ENCODE results near the gene DENND5A.
"Not testable (repeated sequence)": the region's sequence is repeated elsewhere in the genome, so short reads cannot be mapped to it uniquely, and the experiment has no call there.

The DENND5A gene

GRCh38 chr11:9172389-9172788 lies 92.8 kb downstream of the DENND5A start:
- no peak for DNase-seq

DNA sequence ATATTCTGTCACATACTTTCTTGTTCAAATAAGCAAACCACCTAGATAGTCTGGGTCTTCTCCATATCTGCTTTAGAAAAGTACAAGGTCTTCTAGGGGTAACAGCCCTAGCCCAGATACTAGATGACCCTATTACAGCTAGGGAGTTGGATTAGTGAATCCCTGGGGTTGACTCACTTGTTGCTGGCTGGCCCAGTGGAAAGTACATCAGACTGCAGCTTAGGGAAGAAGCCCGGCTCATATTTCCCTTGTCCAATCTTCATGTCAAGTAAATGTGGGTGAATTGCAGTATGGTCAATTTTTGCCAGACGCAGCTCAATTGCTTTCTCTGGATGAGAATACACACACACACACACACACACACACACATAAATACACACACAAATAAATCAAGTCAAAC lies 94.7 kb downstream of the DENND5A start:
- no peak for DNase-seq

GRCh38 chr11:9169595-9170295 lies 95.4 kb downstream of the DENND5A start:
- no peak for DNase-seq

DNA sequence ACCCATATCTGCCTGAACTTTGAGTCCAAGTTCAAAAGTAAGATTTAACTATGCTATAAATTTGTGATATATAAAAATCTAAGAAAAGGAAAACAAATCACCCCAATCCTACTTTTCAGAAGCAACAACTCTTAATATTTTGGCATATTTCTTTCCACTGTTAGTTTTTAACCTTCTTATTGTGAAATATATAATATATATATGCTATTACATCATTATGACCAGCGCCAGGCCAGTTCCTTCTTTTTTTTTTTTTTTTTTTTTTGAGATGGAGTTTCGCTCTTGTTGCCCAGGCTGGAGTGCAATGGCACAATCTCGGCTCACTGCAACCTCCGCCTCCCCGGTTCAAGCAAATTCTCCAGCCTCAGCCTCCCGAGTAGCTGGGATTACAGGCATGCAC lies 103.2 kb downstream of the DENND5A start:
- DNase-seq = not testable (repeated sequence)

- DNase-seq = no peak
These were observed 105.0 kb downstream of the DENND5A start for GRCh38 chr11:9160166-9160565.

- no peak for DNase-seq
These were observed 106.2 kb downstream of the DENND5A start for GRCh38 chr11:9158898-9159391.

DNA sequence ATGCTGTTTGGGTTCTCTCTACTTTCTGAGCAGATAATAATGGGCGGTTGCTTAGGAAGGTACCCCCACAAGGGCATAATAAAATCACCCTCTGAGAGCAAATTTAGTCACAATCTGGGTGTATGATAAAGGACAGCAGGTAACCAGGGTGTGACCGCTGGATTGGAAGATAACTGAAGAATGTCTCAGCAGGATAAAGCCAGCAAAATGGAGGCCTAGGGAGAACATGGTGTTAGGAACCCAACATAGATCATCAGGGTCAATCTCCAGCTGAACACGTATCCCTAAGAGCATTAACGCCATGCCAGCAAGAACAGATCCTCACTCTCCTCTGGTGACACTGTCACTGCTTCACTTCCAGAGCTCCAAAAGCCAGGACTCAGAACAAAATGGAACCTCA lies 109.2 kb downstream of the DENND5A start:
- DNase-seq = no peak

DNA sequence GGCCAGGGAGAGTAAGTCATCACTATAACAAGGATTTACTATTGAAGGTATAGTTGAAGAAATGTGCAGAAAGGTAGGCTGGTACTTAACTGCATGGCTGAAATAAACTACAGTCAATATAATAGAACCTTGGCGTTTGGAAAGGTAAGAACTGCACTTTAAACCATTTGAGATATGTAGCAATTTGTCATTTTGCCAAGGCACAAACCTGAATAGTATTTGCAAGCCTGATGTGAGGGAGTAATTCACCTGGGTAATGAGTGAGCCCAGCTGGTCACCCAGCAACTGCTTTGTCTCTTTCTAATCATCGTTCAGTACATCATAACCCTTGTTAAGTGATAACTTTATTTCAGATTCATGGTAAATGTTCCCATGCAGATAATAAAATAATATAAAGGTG lies 111.5 kb downstream of the DENND5A start:
- DNase-seq = no peak

DNA sequence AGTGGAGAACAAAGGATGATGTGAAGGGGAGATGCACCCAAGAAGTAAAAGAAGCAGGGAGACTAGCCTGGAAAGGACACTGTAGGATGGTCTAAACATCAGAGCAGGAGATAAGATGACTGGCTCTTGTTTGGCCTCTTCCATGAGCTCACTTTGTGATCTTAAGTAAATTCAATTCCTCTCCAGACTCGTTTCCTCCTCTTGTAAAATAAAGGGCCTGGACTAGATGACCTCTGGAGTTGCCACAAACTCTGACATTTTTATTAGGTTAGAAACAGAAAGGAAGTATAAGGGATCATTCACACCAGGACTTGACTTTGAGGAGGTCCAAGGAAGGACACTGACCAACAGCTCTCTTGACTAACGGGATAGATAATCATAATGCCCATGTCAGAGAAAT lies 113.5 kb downstream of the DENND5A start:
- DNase-seq = no peak

DNA sequence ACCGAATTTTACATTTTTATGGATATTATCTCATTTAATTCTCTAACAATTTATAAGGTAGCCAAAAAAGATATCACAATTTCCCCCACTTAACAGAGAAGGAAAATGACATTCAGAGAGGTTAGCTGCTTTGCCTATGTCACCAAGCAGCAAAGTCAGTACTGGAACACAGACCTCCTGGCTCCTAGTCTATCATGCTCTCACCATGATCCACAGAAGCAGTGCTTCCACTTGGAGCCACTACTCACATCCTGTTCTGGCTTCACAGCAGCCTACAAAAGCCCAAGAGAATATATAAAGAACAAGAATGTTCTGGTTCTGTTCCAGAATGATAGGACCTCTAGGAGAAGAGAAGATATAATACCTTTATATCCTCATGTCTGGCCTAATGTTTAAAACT lies 114.2 kb downstream of the DENND5A start:
- no peak for DNase-seq

DNA sequence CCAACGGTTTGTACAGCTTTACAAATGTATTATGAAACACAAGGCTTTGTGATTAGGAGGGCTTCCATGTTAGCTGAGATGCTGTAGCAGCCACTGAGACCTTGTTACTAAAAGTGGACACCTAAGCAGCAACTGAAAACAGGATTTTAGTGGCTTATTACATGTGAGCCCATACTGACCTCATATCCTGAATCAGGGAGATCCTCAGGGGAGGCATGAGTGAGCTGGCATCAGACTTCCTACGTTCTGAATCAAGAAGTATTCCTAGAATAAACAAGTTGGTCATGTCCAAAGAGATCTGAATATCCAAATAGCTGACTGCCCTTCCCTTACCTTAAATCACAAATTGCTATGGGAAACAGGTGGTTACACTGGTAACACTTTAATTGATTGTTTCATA lies 114.6 kb downstream of the DENND5A start:
- no peak for DNase-seq

DNA sequence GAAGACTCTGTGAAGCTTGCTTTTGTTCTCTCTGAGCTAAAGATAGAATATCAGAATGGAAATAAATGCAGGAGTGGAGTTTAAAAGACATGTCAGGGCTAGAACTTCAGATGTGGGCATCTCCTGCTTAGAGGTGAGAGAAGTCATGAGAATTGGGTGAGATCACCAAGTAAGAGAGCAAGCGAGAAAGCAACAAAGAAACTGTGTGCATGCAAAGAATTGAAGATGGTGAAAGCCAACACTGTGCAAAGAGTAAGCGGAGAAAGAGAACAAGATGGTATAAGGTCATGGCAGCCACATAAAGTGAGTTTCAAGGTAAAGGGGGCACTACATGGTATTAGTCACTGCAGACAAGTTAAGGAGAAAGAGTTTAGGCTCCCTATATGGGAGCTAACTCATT lies 116.4 kb downstream of the DENND5A start:
- DNase-seq = no peak

DNA sequence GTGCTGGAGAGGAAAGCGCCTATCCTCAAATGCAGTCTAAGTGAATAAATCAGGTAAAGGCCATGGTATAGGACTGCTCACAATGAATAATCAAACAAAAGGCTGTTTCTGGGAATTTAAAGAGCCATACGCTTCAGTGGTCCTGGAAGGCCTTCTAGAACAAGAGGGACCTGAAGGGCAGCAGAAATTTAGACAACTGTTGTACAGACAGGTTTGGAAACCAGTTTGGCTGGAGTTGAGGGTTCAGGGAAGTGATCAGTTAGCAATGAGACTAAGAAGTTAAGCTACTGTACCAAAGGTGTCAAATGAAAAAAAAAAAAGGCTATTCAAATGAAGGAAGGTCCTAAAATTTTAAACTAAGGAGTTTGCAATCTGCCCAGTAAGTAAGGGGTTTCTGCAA lies 117.1 kb downstream of the DENND5A start:
- DNase-seq = no peak

DNA sequence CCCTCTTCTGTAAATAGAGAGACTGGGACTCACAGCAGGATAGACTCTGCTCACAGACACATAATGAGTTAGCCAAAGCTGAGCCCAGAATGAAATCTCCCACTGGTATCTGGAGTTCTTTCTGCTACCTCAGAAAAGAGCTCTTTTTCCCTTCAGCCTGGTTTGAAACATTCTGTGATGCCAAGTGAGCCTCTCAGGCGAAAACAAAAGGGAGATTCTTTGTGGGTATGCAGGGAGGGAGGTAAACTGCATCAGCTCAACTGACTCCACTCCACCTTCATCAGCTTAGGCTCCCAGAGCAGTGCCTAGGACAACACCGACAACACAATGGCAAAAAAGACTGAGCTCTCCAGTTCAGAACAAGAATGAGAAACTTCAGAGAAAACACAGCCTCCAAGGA lies 118.7 kb downstream of the DENND5A start:
- DNase-seq = no peak

- DNase-seq = no peak
These were observed 119.9 kb downstream of the DENND5A start for GRCh38 chr11:9145283-9145682.

GRCh38 chr11:9144828-9145227 lies 120.3 kb downstream of the DENND5A start:
- no peak for DNase-seq

GRCh38 chr11:9143721-9144120 lies 121.4 kb downstream of the DENND5A start:
- DNase-seq = no peak

DNA sequence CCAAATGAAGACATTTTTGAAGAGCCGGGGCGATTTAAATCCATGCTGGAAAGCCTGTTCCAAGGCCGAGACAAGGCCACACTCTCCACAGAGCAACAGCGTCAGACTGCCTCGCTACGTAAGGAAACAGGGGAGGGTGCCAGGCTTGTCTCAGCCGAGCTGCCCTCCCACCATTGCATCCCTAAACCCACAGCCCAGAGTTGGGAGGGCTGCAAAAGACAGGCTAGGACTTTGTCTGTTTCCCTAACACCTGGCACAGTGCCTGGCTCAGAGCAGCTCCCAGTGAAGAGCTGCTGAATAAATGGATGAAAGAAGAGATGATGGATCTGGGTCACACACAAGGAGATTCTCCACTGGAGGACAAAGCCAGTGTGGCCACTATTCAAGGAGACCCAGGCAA lies 122.4 kb downstream of the DENND5A start:
- no peak for DNase-seq

DNA sequence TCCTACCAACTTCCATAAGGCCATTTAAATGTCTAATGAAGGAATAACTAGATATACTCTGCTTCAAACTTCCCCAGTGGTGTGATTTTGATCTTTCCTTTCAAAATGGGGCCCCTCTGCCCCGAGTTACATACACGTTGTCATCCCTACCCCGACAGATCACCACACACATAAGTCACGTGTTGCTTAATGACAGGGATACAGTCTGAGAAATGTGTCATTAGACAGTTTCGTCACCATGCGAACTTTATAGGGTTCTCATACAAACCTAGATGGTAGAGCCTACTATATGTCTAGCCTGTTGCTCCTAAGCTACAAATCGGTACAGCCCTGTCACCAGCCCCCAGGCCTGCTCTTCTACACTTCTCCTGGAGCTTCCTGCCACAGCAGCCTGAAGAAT lies 124.0 kb downstream of the DENND5A start:
- DNase-seq = no peak

DNA sequence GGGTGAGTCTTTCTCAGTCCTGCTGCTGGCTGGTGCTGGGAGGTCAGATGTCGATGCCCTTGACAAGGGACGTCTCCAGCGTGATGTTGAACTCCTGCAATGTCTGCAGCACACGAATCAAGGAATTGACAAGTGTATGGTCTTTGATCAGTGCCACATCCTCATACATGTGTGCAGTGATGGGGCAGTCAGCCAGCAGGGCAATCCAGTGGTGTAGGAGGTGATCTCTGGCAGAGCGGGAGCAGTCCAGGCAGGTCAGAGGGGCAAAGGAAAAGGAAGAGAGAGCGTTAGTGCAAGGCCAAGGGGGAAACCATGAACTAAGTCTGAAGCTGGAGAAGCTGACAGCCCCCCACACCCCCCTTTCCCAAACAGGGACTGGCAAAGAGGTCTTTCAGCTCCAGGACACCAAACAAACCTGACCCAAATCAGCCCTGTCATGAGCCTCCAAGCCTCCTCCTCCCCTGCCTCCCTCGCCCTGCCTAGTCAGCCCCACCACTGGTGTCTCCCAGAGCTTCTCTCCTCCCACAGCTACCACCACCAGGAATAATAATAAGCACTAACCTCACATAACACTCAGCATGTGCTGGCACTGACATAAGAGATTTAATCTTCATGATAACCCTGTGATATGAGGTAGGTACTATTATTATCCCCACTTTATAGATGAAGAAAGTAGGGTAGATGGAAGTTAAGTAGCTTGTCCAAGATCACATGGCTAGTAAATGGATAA lies 125.4 kb downstream of the DENND5A start:
- no peak for DNase-seq

DNA sequence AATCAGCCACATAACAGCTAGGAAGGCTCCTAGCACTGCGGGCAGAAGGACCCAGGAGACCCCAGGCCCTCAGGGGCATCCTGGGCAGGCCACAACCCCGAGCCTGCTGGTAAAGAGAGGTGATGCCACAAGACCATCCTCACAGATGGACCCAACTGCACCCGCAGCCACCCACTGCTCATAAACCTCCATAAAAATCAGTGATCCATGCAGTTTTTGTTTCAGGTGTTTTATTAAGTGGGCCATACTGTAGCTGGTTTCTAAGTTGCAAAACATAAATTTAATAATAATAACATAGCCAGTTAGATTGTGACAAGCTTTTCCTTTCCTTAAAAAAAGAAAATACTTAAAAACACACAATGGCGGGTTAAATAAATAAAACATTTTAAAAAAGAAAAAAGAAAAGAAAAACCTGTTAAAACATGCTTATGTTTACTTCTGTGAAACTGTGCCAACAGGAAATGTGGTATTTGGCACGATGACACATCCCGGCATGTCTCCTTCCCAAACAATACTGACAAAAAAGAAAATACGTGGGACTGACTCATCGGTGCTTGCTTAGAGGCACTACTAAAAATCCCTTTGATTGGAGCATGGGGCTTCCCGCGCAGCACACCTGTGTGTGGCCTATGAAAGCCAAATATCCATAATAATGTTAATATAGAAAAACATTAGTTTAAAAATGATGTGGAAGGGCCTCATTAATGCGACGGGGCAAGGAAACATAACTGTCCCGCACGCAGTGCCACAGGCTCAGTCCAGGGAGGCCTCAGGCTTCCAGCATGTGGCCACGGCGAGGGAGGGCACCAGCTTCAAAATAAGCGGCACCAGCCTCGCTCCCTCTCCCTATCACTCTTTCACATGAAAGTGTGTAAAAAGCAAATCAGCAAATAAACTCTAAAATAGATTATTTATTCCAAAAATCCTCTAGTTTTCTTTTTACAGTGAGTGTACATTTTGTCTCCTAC lies 126.3 kb downstream of the DENND5A start:
- no peak for DNase-seq

GRCh38 chr11:9138133-9138453 lies 127.1 kb downstream of the DENND5A start:
- no peak for DNase-seq

DNA sequence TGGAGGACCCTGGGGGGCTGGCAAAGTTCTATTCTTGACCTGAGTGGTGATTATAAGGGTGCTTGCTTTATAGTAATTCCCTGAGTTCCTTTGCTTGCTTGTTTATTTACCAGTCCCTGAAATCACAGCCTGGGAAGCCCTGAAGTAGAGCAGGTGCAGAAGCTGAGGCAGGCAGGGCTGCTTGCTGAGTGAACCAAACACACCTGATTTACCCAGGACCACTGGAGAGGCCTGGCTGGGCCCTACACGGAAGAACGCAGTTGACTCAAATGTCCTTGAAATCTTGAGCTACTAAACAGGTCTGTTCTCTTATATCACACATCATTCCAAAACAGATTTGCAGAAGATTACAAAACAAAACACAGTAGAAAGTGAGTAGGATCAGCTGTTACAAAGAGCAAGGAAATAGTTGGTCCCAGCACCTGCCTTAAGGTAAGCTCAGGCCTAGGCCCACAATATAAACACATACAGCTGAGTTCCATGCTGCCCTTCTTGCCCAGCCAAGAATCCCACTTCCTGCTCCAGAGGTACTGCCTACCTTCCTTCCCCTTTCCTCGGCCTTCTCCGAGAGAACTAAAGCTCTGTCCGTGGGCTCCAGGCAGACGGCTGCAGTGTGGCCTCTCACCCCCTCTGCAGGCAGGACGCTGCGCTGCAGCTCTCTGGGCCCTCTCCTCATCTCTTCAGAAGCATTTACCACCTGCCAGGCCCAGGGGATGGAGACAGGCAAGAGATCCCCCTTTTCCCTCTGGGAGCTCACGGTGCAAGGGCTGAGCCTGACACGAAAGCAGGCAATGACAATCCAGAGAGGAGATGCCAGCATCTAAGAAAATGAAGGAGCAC lies 127.6 kb downstream of the DENND5A start:
- DNase-seq = peak; percentile 60
